Measurements from ENCODE around the gene DGKB. TPM values are rescaled to one million over a fixed set of nuclear protein-coding genes. Genes with fewer than 3 reads are reported as not detected.

DGKB gene
- polyA plus RNA-seq, 1 donor (not counting 4 experiments of a cell fraction or from before 2014, with no cell fraction given): 0.01 TPM

DNA sequence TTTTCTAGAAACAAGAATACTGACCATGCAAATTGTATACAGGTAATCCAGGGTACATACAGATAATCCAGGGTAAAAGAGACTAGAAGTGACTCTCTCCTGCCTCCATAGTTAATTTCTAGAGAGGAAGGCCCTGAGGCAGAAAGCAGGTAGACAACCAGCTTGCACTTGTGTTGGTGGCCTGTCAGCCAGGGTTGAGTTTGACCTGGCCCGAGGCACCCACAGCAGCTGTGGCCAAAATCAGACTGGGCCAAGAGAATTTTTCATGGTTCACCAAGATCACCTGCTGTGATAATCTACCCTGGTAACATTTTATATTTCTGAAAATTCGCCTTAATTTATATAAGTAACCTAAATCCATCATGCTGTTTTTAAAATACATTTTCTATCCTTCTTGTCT lies 526.6 kb downstream of the DGKB start:
- H3K79me2 ChIP-seq (ENCODE audit: control insufficient read depth, insufficient read depth, low read length): no peaks in the 10 kb centered on the region
- H3K4me2 ChIP-seq (ENCODE audit: control insufficient read depth, extremely low read depth, insufficient read depth, low read depth, low read length): no peak overlapping the region
- H3K9me1 ChIP-seq (ENCODE audit: control insufficient read depth, extremely low read depth, insufficient read depth, low read length): no peaks in the 10 kb centered on the region
- no peak for DNase-seq (ENCODE audit: low read depth, low spot score)
- H3K4me3 ChIP-seq (ENCODE audit: control insufficient read depth in 2 of 3, extremely low read depth in 1 of 3, insufficient read depth in 2 of 3, low read depth in 1 of 3, low read length in 3 of 3): no peak overlapping the region
- H3K36me3 ChIP-seq (ENCODE audit: control insufficient read depth in 2 of 2, extremely low read depth in 1 of 2, insufficient read depth in 2 of 2, low read length in 2 of 2): no peaks in the 10 kb centered on the region
- H4K20me1 ChIP-seq (ENCODE audit: control insufficient read depth, extremely low read depth, insufficient read depth, low read length): no peaks in the 10 kb centered on the region
- peaks cover 4% of the 10 kb centered on the region for H3K4me1 ChIP-seq (ENCODE audit: control insufficient read depth, extremely low read depth, insufficient read depth, low read length)
- no peak overlapping the region for H3K27ac ChIP-seq (ENCODE audit: control insufficient read depth, insufficient read depth, low read length)
- dilution Hi-C loops (cut with MboI; ENCODE audit: extremely low pct_ligation_motif_present, low sequenced_read_pairs): no loop called here
- FAIRE-seq: no peak
- H3K9ac ChIP-seq (ENCODE audit: control insufficient read depth, extremely low read depth, insufficient read depth, low read length): no peak overlapping the region
- H2AFZ ChIP-seq (ENCODE audit: control insufficient read depth, low read length): no peak overlapping the region
- TF ChIP-seq EZH2 (IDR thresholded peaks at IDR 0.05; ENCODE audit: low read length) (no peak), CTCF (optimal IDR thresholded peaks at IDR 0.05 in 1 of 3, IDR thresholded peaks at IDR 0.05 in 1 of 3, conservative IDR thresholded peaks at IDR 0.05 in 1 of 3; ENCODE audit: extremely low read depth in 1 of 3, insufficient read depth in 2 of 3, low read length in 3 of 3) (no peak)
- H3K9me3 ChIP-seq (ENCODE audit: control insufficient read depth, low read depth, low read length): no peaks in the 10 kb centered on the region
- H3K27me3 ChIP-seq (ENCODE audit: control insufficient read depth, extremely low read depth, insufficient read depth, low read length): no peaks in the 10 kb centered on the region

- no peak overlapping the region for H3K27ac ChIP-seq (ENCODE audit: control insufficient read depth, insufficient read depth, low read length)
- H2AFZ ChIP-seq (ENCODE audit: control insufficient read depth, low read length): no peak overlapping the region
- no peaks in the 10 kb centered on the region for H4K20me1 ChIP-seq (ENCODE audit: control insufficient read depth, extremely low read depth, insufficient read depth, low read length)
- no peaks in the 10 kb centered on the region for H3K4me1 ChIP-seq (ENCODE audit: control insufficient read depth, extremely low read depth, insufficient read depth, low read length)
- TF ChIP-seq EZH2 (IDR thresholded peaks at IDR 0.05; ENCODE audit: low read length): no peak
- no peak for TF ChIP-seq CTCF (optimal IDR thresholded peaks at IDR 0.05 in 1 of 3, IDR thresholded peaks at IDR 0.05 in 1 of 3, conservative IDR thresholded peaks at IDR 0.05 in 1 of 3; ENCODE audit: extremely low read depth in 1 of 3, insufficient read depth in 2 of 3, low read length in 3 of 3)
- no peak for DNase-seq (ENCODE audit: low read depth, low spot score)
- no peak overlapping the region for H3K4me2 ChIP-seq (ENCODE audit: control insufficient read depth, extremely low read depth, insufficient read depth, low read depth, low read length)
- no peaks in the 10 kb centered on the region for H3K27me3 ChIP-seq (ENCODE audit: control insufficient read depth, extremely low read depth, insufficient read depth, low read length)
- no peaks in the 10 kb centered on the region for H3K9me3 ChIP-seq (ENCODE audit: control insufficient read depth, low read depth, low read length)
- no peaks in the 10 kb centered on the region for H3K36me3 ChIP-seq (ENCODE audit: control insufficient read depth in 2 of 2, extremely low read depth in 1 of 2, insufficient read depth in 2 of 2, low read length in 2 of 2)
- dilution Hi-C loops (cut with MboI; ENCODE audit: extremely low pct_ligation_motif_present, low sequenced_read_pairs): no loop called here
- H3K9ac ChIP-seq (ENCODE audit: control insufficient read depth, extremely low read depth, insufficient read depth, low read length): no peak overlapping the region
- H3K4me3 ChIP-seq (ENCODE audit: control insufficient read depth in 2 of 3, extremely low read depth in 1 of 3, insufficient read depth in 2 of 3, low read depth in 1 of 3, low read length in 3 of 3): no peak overlapping the region
- H3K79me2 ChIP-seq (ENCODE audit: control insufficient read depth, insufficient read depth, low read length): no peaks in the 10 kb centered on the region
- no peaks in the 10 kb centered on the region for H3K9me1 ChIP-seq (ENCODE audit: control insufficient read depth, extremely low read depth, insufficient read depth, low read length)
- no peak for FAIRE-seq
Measured at GRCh38 chr7:14374336-14374735, 528.2 kb downstream of the DGKB start.

Data from keratinocyte (primary cell).